Measurements from ENCODE around the gene SRF.

- TF ChIP-seq CTCF (conservative IDR thresholded peaks at IDR 0.05): no peak
- TF ChIP-seq EZH2 (IDR thresholded peaks at IDR 0.05; ENCODE audit: low read depth): no peak
These were observed 31.4 kb downstream of the SRF start for GRCh38 chr6:43202451-43202850.
